HG03103 (cell line): ENCODE results near the gene UBE2V1.
"Not testable (repeated sequence)": the region's sequence is repeated elsewhere in the genome, so short reads cannot be mapped to it uniquely, and the experiment has no call there.

Source experiments
- ATAC-seq: cut with Tn5 transposase; IDR thresholded peaks from one replicate; pipeline ENCODE4 v1.9.1; 2021; ENCODE audit warnings: low read depth; ENCODE audit not compliant: unreplicated experiment

UBE2V1 gene

GRCh38 chr20:50116368-50116999, 3.5 kb upstream of the UBE2V1 start:
- no peak for ATAC-seq

- peak; percentile 69 for ATAC-seq
Observed at GRCh38 chr20:50115591-50116367, 2.8 kb upstream of the UBE2V1 start.

DNA sequence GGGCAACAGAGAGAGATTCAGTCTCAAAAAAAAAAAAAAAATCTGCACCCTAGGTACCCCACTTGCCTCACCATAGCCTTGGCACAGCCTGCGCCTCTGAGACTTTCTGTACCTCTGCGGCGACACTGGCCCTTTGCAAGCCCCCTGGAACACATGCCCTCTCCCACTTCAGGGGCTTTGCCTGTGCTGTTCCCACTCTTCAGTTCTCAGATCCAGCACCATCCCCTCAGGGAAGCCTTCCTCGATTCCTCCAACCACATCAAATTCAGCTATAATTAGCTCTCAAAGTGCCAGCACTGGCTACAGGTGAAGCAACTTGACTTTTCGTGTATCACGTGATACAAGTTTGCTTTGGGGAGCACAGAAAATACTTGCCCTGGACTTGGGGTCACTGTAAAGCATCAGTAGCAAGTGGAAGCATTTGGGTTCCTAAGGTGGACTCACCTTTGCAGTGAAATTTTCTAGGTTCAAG, 2.1 kb upstream of the UBE2V1 start:
- no peak for ATAC-seq

GRCh38 chr20:50113420-50114224, 672 bp upstream of the UBE2V1 start:
- no peak for ATAC-seq

- ATAC-seq: no peak
Observed at GRCh38 chr20:50111829-50112495, 988 bp downstream of the UBE2V1 start.

DNA sequence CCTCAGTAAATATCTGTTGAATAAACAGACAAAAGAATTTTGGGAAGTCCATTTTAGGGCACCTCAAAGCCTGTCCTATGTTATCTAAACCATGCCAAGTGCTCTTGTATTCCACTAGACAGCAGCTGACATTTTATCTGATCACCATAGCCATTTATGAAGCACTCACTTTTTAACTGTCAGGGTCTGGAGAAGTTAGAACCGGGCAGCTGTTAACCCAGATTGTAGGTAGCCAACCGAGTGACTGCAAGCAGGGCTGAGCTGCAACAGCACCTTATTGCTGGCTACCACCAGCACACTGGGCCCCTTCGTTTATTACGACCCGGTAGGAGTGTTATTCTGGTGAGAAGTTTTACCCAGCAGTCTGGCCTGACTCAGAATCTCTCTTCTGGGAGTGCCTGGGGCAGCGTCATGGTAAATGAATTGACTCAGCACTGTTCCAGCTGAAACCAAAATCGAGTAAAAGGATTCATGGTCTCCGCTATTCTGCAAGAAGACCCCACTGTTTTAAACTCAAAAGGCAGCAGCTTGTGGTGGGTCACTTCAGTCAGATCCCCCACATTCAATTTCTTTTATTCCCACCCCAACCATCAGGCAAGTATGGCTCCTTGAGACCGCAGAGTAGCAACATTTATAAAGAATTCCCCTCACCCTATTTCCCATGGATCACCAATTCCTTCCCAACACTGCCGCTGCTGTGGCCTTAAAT, 1.7 kb downstream of the UBE2V1 start:
- ATAC-seq: no peak

DNA sequence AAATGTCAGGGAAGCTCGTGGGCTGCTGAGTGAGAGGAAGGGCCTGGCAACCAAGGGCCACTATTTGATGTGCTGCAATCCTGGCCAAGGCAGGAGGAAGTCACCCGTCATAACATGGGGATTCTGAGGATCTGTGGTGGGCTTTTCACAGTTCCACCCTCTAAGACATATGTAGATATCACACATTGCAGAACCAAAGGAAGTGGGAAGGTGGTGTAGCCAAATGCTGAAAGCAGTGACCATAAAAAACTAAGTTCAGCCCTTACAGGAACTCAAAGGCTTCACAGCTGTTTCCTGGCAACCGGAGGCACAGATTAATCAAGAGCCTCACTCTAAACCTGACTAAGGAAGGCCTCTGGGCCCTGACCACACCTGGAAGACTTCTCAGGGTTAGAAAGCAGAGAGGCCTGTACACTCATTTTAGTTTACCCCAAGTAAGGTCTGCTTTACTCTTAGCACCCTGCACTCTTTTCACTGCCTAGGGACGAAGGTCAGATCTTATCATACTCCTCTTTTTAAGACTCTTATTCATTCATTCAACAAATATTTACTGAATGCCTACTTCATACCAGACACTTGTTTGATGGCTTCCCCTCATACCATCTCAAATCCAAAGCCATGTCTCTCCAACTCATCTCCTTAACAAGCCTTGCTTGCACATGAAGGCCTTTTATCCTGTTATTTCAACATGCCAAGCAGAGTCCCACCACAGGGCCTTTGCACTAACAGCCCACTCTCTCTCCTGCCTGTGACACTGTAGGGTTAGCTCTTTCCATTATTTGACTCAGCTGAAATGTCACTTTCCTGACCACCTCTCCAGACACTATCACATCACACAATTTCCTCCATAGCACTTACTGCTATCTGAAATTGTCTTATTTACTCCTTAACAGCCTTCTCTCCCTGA, 2.6 kb downstream of the UBE2V1 start:
- ATAC-seq: peak; percentile 39

DNA sequence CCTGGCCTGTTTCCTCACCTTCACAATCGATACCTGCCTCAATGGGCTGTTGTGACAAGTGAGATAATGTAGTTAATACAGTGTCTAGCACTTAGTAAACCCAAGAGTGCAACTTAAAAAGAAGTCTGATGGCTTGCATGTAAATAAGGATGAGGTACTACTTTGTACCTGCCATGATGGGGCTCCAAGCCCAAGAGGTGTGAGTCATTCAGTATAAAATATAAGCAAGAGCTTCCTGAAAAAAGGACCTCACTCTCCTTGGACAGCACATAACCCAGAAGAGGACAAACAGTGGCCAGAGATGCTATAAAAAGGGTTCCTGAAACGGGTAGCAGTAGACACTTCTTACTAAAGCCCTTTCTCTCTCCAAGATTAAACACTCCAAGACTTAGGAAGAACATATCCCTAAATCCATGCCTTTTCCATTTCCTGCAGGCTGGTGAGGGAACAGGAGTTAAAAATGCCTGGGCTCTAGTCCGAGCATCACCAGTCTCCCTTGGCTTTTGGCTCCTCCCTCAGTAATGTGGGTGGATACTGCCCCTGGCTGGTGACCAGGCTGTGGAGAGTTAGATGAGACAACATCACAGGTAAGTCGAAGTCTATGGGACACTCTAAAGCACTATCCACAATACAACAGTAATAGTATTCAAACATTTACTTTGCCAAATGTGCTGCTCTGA, 4.3 kb downstream of the UBE2V1 start:
- ATAC-seq: no peak

DNA sequence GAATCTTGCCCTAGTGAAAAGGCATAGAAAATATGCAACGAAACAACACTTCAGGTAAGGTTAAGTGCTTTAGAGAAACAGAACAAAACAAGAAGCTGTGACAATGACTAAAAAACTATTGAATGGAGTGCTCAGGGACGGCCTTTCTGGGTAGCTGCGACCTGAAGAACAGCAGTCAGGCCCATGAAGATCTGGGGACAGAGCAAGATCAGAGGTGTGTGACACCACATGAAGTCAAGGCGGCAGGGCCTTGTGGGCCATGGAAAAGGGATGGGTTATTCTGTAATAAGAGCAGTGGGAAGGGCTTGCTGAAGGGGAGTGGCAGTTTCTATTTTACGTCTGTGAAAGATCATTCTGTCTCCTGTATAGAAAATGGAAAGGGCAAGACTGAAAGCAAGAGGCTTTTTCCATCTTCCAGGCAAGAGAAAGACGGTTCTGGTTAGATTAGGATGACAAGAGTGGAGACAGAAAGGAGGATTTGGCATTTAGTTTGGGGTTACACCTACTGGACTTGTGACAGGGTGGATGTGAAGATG, 5.1 kb downstream of the UBE2V1 start:
- no peak for ATAC-seq

DNA sequence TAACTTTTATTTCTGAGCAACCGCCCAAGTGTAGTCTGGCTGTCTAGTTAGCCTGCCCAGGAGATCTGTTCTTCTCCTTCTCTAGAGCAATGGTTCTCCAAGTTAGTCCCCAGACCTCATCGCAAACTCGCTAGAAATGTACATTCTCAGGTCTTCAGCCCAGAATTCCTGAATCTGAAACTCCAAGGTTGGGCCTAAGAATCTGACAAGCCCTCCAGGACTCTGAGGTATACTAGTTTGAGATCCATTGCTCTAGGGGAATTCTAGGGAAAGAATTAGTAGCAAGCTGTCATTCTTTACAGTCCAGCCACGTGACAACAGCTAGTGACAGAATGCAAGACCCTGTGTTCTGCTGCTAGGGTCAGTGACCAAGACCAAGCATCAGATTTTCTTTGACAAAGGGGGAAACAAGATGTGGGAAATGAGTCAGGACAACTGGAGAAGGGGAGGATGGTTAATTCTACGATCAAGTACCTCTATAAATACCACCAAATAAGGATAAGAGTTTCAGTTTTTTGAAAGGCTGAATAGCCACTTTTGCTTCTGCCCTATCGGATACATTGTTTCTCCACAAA, 5.8 kb downstream of the UBE2V1 start:
- ATAC-seq: no peak

DNA sequence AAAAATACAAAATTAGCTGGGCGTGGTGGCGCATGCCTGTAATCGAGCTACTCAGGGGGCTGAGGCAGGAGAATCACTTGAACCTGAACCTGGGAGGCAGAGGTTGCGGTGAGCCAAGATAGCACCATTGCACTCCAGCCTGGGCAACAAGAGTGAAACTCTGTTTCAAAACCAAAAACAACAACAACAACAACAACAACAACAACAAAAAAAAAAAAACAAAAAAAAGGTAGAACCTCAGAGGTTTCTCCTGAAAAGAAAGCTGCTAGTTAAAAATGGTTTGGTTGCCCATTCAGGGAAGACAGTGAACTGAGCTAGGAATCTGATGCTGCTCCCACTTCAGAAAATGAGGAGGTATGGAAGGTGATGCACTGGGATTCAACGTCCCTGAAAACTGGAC, 6.3 kb downstream of the UBE2V1 start:
- not testable (repeated sequence) for ATAC-seq

DNA sequence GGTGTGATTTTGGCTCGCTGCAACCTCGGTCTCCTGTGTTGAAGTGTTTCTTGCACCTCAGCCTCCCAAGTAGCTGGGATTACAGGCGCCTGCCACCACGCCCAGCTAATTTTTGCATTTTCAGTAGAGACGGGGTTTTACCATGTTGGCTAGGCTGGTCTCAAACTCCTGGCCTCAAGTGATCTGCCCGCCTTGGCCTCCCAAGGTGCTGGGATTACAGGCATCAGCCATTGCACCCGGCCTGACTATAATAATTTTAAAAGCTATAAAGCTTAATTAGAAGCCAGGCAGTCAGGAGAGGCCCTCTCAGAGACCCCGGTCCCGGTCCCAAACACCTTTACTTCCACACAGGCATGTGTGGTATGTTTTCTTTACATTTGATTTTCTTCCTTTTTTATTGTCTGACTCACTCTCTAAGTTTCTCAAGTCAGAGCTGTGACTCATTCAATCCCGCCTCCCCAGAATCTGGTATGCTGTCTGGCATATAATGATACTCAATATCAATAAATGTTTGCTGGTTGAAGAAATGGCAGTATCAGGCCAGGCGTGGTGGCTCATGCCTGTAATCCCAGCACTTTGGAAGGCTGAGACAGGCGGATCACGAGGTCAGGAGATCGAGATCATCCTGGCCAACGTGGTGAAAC, 9.4 kb downstream of the UBE2V1 start:
- not testable (repeated sequence) for ATAC-seq

GRCh38 chr20:50102551-50102950, 10.4 kb downstream of the UBE2V1 start:
- ATAC-seq: not testable (repeated sequence)

GRCh38 chr20:50101887-50102286, 11.1 kb downstream of the UBE2V1 start:
- ATAC-seq: no peak

DNA sequence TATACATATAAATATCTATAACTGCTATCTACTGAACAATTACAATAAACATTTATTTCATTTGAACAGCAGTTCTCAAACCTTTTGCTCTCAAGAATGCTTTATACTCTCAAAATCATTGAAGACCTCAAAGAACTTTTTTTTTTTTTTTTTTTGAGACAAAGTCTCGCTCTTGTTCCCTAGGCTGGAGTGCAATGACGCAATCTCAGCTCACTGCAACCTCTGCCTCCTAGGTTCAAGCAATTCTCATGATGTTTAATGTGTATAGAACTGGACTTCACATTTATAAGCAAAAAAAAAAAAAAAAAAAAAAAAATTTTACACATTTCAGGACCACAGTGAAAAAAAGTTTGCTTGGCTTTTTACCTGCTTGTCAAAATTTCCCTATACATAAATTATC, 11.7 kb downstream of the UBE2V1 start:
- ATAC-seq: no peak

- ATAC-seq: no peak
Observed at GRCh38 chr20:50100552-50100951, 12.4 kb downstream of the UBE2V1 start.

- ATAC-seq: no peak
Observed at GRCh38 chr20:50099565-50099991, 13.4 kb downstream of the UBE2V1 start.
